Measurements from ENCODE around the gene ICAM3.

The ICAM3 gene

DNA sequence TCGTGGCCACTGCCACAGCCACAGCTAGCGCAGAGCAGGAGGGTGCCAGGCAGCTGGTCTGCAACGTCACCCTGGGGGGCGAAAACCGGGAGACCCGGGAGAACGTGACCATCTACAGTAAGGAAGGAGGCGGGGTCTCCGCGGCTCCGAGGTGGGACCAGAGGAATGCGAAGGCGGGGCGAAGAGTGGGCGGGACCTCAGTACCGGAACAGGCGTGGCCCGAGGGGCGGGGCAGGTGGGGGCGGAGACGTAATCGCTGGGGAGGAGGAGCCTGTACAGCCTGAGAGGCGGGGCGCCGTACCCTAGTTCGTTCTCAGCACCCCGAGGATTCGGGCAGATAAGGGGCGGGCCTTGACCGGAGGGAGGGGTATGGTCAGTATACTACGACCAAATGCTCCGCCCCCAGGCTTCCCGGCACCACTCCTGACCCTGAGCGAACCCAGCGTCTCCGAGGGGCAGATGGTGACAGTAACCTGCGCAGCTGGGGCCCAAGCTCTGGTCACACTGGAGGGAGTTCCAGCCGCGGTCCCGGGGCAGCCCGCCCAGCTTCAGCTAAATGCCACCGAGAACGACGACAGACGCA lies 47.1 kb downstream of the ICAM3 start:
- peak in 2 of 3 experiments; percentile 59 to 73 for DNase-seq (ENCODE audit: low read depth in 2 of 3, low spot score in 2 of 3)

DNA sequence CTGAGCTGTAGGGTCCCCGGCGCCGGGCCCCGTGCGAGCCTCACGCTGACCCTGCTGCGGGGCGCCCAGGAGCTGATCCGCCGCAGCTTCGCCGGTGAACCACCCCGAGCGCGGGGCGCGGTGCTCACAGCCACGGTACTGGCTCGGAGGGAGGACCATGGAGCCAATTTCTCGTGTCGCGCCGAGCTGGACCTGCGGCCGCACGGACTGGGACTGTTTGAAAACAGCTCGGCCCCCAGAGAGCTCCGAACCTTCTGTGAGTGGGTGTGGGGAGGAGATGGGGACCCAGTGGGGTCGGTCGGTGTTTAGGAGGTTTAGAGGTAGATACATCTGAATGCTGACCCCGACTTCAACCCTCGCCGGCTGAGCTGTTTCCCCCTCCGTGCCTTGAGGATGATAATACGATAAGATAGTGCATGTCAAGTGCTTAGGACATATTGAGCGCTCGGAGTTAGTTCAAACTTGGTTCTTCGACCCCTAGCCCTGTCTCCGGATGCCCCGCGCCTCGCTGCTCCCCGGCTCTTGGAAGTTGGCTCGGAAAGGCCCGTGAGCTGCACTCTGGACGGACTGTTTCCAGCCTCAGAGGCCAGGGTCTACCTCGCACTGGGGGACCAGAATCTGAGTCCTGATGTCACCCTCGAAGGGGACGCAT lies 47.7 kb downstream of the ICAM3 start:
- peak in 1 of 3 experiments; percentile 21 for DNase-seq (ENCODE audit: low read depth in 2 of 3, low spot score in 2 of 3)

DNA sequence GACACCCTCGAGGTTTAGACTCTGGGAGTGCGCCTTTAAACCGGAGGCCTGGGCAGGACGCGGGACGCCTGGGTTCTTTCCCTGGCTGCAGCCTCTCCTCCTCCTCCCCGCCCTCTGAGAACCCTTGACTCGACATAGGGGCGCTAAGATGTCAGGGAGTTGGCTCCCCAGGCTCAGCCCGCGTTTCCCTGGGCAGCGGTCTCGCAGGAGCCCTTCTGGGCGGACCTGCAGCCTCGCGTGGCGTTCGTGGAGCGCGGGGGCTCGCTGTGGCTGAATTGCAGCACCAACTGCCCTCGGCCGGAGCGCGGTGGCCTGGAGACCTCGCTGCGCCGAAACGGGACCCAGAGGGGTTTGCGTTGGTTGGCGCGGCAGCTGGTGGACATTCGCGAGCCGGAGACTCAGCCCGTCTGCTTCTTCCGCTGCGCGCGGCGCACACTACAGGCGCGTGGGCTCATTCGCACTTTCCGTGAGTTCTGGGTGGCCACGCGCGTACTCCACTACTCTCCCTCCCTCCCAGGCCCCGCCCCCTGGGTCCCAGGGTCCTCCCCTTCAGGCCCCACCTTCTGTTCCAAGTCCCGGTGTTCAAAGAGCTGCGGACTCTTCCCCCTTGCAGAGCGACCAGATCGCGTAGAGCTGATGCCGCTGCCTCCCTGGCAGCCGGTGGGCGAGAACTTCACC lies 48.4 kb downstream of the ICAM3 start:
- peak in 1 of 3 experiments; percentile 27 for DNase-seq (ENCODE audit: low read depth in 2 of 3, low spot score in 2 of 3)

DNA sequence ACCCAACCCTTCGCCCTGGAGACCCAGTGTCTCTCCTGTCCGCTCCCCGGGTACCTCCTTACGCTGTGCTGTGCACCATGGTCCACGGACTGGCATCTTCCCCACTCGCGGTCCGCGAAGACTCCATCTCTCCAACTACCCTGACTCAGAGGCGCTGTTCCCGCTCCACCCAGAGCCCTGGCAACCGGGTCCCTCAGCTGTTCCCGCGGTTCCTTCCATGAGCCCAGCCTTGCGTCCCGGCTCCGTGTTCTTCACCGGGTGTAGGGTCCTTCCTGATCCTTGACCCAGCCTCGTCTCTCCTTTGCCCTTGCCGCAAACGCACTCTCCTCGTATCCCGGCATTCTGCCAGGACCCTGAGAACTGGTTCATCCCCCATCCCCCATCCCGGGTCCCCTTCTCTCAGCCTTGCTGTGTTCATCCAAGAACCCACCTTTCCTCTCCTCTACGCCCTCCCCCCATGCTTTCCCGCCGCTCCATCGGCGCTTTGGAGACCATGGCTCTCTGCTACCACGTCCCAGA lies 49.0 kb downstream of the ICAM3 start:
- DNase-seq (ENCODE audit: low read depth in 2 of 3, low spot score in 2 of 3) = no peak

DNA sequence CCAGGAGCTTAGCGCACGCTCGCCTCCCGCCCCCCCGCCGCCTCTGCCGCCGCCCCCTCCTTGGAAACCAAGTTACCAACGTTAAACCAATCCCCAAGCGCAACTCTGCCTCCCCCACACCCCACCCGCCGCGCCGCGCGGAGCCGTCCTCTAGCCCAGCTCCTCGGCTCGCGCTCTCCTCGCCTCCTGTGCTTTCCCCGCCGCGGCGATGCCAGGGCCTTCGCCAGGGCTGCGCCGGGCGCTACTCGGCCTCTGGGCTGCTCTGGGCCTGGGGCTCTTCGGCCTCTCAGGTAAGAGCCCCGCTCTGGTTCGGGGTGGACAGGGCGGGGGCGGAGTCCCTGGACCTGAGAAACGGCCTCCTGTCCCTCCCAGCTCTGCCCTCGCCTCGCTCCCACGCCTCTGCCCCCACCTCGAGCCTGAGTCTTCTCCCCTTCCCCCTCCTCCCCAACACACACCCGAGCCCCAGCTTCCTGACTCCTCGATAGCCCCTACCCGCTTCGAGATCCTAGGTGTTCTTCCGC lies 49.5 kb downstream of the ICAM3 start, which contains the start of gene ICAM5:
TSS of gene ICAM5 (plus strand) at position 117 of the 521 bp plus-strand sequence. CDS start at position 209, 92 bp downstream.
- DNase-seq (ENCODE audit: low read depth in 2 of 3, low spot score in 2 of 3) = no peak

DNA sequence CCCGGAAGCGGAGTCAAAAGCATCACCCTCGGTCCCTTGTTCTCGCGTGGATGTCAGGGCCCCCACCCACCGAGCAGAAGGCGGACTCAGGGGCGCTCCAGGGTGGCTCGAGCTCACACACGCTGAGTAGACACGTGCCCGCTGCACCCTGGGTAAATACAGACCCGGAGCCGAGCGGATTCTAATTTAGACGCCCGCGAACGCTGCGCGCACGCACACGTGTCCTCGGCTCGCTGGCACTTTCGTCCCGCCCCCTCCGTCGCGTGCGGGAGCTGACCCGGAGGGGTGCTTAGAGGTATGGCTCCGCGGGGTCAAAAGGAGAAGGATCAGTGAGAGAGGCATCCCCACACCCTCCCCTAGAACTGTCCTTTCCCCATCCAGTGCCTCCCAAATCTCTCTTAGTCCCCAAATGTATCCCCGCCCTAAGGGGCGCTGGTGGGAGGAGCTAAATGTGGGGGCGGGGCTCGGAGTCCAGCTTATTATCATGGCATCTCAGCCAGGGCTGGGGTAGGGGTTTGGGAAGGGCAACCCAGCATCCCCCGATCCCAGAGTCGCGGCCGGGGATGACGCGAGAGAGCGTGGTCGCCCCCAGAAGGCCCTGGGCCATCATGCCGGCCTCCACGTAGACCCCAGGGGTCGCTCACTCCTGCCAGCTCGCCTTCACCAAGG lies 50.1 kb downstream of the ICAM3 start:
- peak in 1 of 3 experiments; percentile 54 for DNase-seq (ENCODE audit: low read depth in 2 of 3, low spot score in 2 of 3)

DNA sequence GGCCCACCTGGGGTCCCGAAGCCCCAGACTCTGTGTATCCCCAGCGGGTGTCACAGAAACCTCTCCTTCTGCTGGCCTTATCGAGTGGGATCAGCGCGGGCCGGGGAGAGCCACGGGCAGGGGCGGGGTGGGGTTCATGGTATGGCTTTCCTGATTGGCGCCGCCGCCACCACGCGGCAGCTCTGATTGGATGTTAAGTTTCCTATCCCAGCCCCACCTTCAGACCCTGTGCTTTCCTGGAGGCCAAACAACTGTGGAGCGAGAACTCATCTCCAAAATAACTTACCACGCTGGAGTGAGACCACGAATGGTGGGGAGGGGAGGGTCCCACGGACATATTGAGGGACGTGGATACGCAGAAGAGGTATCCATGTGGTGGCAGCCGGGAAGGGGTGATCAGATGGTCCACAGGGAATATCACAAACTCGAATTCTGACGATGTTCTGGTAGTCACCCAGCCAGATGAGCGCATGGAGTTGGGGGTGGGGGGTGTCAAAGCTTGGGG lies 50.7 kb downstream of the ICAM3 start:
- no peak for DNase-seq (ENCODE audit: low read depth in 2 of 3, low spot score in 2 of 3)

DNA sequence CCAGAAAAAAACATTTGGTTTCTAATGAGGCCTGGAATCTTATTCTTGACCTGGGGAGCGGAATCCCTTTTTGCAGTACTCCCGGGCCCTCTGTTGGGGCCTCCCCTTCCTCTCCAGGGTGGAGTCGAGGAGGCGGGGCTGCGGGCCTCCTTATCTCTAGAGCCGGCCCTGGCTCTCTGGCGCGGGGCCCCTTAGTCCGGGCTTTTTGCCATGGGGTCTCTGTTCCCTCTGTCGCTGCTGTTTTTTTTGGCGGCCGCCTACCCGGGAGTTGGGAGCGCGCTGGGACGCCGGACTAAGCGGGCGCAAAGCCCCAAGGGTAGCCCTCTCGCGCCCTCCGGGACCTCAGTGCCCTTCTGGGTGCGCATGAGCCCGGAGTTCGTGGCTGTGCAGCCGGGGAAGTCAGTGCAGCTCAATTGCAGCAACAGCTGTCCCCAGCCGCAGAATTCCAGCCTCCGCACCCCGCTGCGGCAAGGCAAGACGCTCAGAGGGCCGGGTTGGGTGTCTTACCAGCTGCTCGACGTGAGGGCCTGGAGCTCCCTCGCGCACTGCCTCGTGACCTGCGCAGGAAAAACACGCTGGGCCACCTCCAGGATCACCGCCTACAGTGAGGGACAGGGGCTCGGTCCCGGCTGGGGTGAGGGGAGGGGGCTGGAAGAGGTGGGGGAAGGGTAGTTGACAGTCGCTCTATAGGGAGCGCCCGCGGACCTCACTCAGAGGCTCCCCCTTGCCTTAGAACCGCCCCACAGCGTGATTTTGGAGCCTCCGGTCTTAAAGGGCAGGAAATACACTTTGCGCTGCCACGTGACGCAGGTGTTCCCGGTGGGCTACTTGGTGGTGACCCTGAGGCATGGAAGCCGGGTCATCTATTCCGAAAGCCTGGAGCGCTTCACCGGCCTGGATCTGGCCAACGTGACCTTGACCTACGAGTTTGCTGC lies 52.4 kb downstream of the ICAM3 start, which contains the start of gene ICAM4:
TSS of gene ICAM4 (plus strand) at position 153 of the 935 bp plus-strand sequence. CDS start at position 211, 58 bp downstream.
- no peak for DNase-seq (ENCODE audit: low read depth in 2 of 3, low spot score in 2 of 3)

DNA sequence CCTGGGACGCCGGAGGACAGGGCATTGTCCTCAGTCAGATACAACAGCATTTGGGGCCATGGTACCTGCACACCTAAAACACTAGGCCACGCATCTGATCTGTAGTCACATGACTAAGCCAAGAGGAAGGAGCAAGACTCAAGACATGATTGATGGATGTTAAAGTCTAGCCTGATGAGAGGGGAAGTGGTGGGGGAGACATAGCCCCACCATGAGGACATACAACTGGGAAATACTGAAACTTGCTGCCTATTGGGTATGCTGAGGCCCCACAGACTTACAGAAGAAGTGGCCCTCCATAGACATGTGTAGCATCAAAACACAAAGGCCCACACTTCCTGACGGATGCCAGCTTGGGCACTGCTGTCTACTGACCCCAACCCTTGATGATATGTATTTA lies 54.0 kb downstream of the ICAM3 start:
- no peak for DNase-seq (ENCODE audit: low read depth in 2 of 3, low spot score in 2 of 3)

DNA sequence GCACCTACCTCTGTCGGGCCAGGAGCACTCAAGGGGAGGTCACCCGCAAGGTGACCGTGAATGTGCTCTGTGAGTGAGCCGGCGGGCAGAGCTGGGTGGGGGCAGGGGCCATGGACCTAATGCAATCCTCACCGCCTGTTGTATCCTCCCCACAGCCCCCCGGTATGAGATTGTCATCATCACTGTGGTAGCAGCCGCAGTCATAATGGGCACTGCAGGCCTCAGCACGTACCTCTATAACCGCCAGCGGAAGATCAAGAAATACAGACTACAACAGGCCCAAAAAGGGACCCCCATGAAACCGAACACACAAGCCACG lies 54.5 kb downstream of the ICAM3 start:
- DNase-seq (ENCODE audit: low read depth in 2 of 3, low spot score in 2 of 3) = no peak

DNA sequence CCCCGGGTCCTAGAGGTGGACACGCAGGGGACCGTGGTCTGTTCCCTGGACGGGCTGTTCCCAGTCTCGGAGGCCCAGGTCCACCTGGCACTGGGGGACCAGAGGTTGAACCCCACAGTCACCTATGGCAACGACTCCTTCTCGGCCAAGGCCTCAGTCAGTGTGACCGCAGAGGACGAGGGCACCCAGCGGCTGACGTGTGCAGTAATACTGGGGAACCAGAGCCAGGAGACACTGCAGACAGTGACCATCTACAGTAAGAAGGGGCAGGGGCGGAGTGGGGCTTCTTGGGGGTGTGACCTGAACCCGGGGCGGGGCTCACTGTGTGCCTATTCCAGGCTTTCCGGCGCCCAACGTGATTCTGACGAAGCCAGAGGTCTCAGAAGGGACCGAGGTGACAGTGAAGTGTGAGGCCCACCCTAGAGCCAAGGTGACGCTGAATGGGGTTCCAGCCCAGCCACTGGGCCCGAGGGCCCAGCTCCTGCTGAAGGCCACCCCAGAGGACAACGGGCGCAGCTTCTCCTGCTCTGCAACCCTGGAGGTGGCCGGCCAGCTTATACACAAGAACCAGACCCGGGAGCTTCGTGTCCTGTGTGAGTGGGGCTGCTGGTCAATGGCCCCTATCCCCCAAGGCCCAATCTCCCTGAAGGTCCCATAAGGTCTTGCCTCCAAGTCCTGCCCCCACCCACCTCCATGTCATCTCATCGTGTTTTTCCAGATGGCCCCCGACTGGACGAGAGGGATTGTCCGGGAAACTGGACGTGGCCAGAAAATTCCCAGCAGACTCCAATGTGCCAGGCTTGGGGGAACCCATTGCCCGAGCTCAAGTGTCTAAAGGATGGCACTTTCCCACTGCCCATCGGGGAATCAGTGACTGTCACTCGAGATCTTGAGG lies 55.1 kb downstream of the ICAM3 start:
- DNase-seq (ENCODE audit: low read depth in 2 of 3, low spot score in 2 of 3) = no peak
